Effector memory CD8-positive, alpha-beta T cell (primary cell): ENCODE results near the gene RTN1.
"Not testable (repeated sequence)": the region's sequence is repeated elsewhere in the genome, so short reads cannot be mapped to it uniquely, and the experiment has no call there.

Source experiments
- ATAC-seq: fragments of 150-1000 bp; cut with Tn5 transposase; replicated peaks from 2 replicates; pipeline ENCODE4 v1.10.0; 2021; ENCODE audit warnings: mild to moderate bottlenecking, moderate library complexity
- DNase-seq, 3 experiments: peaks; one replicate each; pipeline ENCODE4 v3.0.0; 2021
- H3K27ac Mint-ChIP-seq, 2 donors: one replicate each; pipeline ENCODE4 v1.8.0; 2022; ENCODE audit warnings: mild to moderate bottlenecking in 2 of 2, mixed read lengths in 2 of 2, moderate library complexity in 2 of 2
- H3K27me3 Mint-ChIP-seq, 2 donors: one replicate each; pipeline ENCODE4 v1.8.0; 2022; ENCODE audit warnings: mixed read lengths in 2 of 2
- H3K36me3 Mint-ChIP-seq: one replicate; pipeline ENCODE4 v1.8.0; 2022; ENCODE audit warnings: mild to moderate bottlenecking, moderate library complexity, mixed read lengths; ENCODE audit not compliant: insufficient read depth
- H3K4me1 Mint-ChIP-seq, 2 donors: one replicate each; pipeline ENCODE4 v1.8.0; 2022; ENCODE audit warnings: low read depth in 2 of 2, mixed read lengths in 2 of 2
- H3K4me3 Mint-ChIP-seq, 2 donors: one replicate each; pipeline ENCODE4 v1.8.0; 2022; ENCODE audit warnings: mild to moderate bottlenecking in 2 of 2, mixed read lengths in 2 of 2, moderate library complexity in 2 of 2
- H3K9me3 Mint-ChIP-seq, 2 donors: one replicate each; pipeline ENCODE4 v1.8.0; 2022; ENCODE audit warnings: mixed read lengths in 2 of 2

RTN1 gene

GRCh38 chr14:59691266-59691665, 179.3 kb downstream of the RTN1 start:
- Mint-ChIP-seq H3K4me1 (no peaks in the 10 kb centered on the region), H3K27me3 (peaks cover 0 to 19% of the 10 kb centered on the region in 2 donors), H3K36me3 (no peaks in the 10 kb centered on the region), H3K4me3 (no peak overlapping the region), H3K9me3 (no peaks in the 10 kb centered on the region), H3K27ac (no peak overlapping the region)
- DNase-seq (no peak), ATAC-seq (no peak)

- Mint-ChIP-seq H3K27ac (no peak overlapping the region), H3K9me3 (no peaks in the 10 kb centered on the region)
These were observed 180.2 kb downstream of the RTN1 start for GRCh38 chr14:59690426-59690825.

GRCh38 chr14:59688224-59689170, 182.1 kb downstream of the RTN1 start:
- Mint-ChIP-seq H3K4me1 (no peaks in the 10 kb centered on the region), H3K36me3 (no peaks in the 10 kb centered on the region), H3K27ac (no peak overlapping the region), H3K27me3 (peaks cover 6 to 37% of the 10 kb centered on the region in 2 donors), H3K4me3 (no peak overlapping the region), H3K9me3 (no peaks in the 10 kb centered on the region)
- DNase-seq (no peak), ATAC-seq (peak; percentile 29)

More at GRCh38 chr14:59690426-59690825, 180.2 kb downstream of the RTN1 start:
- no peak for ATAC-seq
- Mint-ChIP-seq H3K4me3 (no peak overlapping the region), H3K27me3 (peaks cover 0 to 27% of the 10 kb centered on the region in 2 donors), H3K4me1 (no peaks in the 10 kb centered on the region), H3K36me3 (no peaks in the 10 kb centered on the region)
- no peak for DNase-seq

GRCh38 chr14:59687663-59688062, 182.9 kb downstream of the RTN1 start:
- no peak for ATAC-seq
- H3K9me3 Mint-ChIP-seq: no peaks in the 10 kb centered on the region
- peaks cover 6 to 37% of the 10 kb centered on the region in 2 donors for H3K27me3 Mint-ChIP-seq
- H3K36me3 Mint-ChIP-seq: no peaks in the 10 kb centered on the region
- H3K4me1 Mint-ChIP-seq: no peaks in the 10 kb centered on the region
- no peak for DNase-seq
- H3K4me3 Mint-ChIP-seq: no peak overlapping the region
- no peak overlapping the region for H3K27ac Mint-ChIP-seq

- no peak overlapping the region for H3K27ac Mint-ChIP-seq
- ATAC-seq (no peak), DNase-seq (no peak)
- no peaks in the 10 kb centered on the region for H3K4me1 Mint-ChIP-seq
- H3K27me3 Mint-ChIP-seq: peaks cover 4 to 5% of the 10 kb centered on the region in 2 donors
- peaks cover 0 to 1% of the 10 kb centered on the region in 2 donors for H3K9me3 Mint-ChIP-seq
- no peak overlapping the region for H3K4me3 Mint-ChIP-seq
- H3K36me3 Mint-ChIP-seq: no peaks in the 10 kb centered on the region
These were observed 190.7 kb downstream of the RTN1 start for GRCh38 chr14:59679872-59680271.

- no peak overlapping the region for H3K27ac Mint-ChIP-seq
- no peaks in the 10 kb centered on the region for H3K36me3 Mint-ChIP-seq
- DNase-seq: no peak
- no peaks in the 10 kb centered on the region for H3K27me3 Mint-ChIP-seq
- H3K4me1 Mint-ChIP-seq: no peaks in the 10 kb centered on the region
- no peak for ATAC-seq
- no peak overlapping the region for H3K4me3 Mint-ChIP-seq
- peaks cover 0 to 1% of the 10 kb centered on the region in 2 donors for H3K9me3 Mint-ChIP-seq
These were observed 192.2 kb downstream of the RTN1 start for GRCh38 chr14:59678352-59678751.

GRCh38 chr14:59677771-59678231, 192.8 kb downstream of the RTN1 start:
- Mint-ChIP-seq H3K4me1 (no peaks in the 10 kb centered on the region), H3K9me3 (peaks cover 0 to 1% of the 10 kb centered on the region in 2 donors), H3K27me3 (no peaks in the 10 kb centered on the region), H3K36me3 (no peaks in the 10 kb centered on the region), H3K27ac (no peak overlapping the region), H3K4me3 (no peak overlapping the region)
- DNase-seq (no peak), ATAC-seq (no peak)

- ATAC-seq: no peak
- no peak overlapping the region for H3K4me3 Mint-ChIP-seq
- no peak for DNase-seq
- H3K9me3 Mint-ChIP-seq: peaks cover 0 to 1% of the 10 kb centered on the region in 2 donors
- H3K27me3 Mint-ChIP-seq: no peaks in the 10 kb centered on the region
- H3K4me1 Mint-ChIP-seq: no peaks in the 10 kb centered on the region
- no peak overlapping the region for H3K27ac Mint-ChIP-seq
- H3K36me3 Mint-ChIP-seq: no peaks in the 10 kb centered on the region
These were observed 195.2 kb downstream of the RTN1 start for GRCh38 chr14:59675394-59675793.

- Mint-ChIP-seq H3K4me1 (no peaks in the 10 kb centered on the region), H3K4me3 (no peak overlapping the region), H3K36me3 (no peaks in the 10 kb centered on the region), H3K27ac (no peak overlapping the region), H3K9me3 (peaks cover 8 to 12% of the 10 kb centered on the region in 2 donors), H3K27me3 (no peaks in the 10 kb centered on the region)
- DNase-seq (no peak), ATAC-seq (no peak)
These were observed 205.8 kb downstream of the RTN1 start for GRCh38 chr14:59664741-59665140.

- H3K9me3 Mint-ChIP-seq: peaks cover 0 to 7% of the 10 kb centered on the region in 2 donors
- H3K36me3 Mint-ChIP-seq: no peaks in the 10 kb centered on the region
- H3K4me1 Mint-ChIP-seq: peaks cover 0 to 1% of the 10 kb centered on the region in 2 donors
- H3K27me3 Mint-ChIP-seq: peaks cover 0 to 10% of the 10 kb centered on the region in 2 donors
- DNase-seq (no peak), ATAC-seq (no peak)
- H3K4me3 Mint-ChIP-seq: no peak overlapping the region
- no peak overlapping the region for H3K27ac Mint-ChIP-seq
These were observed 212.8 kb downstream of the RTN1 start for GRCh38 chr14:59657769-59658168.

GRCh38 chr14:59656473-59656872, 214.1 kb downstream of the RTN1 start:
- H3K36me3 Mint-ChIP-seq: no peaks in the 10 kb centered on the region
- peaks cover 0 to 1% of the 10 kb centered on the region in 2 donors for H3K4me1 Mint-ChIP-seq
- no peak overlapping the region for H3K27ac Mint-ChIP-seq
- H3K9me3 Mint-ChIP-seq: peaks cover 0 to 7% of the 10 kb centered on the region in 2 donors
- H3K4me3 Mint-ChIP-seq: no peak overlapping the region
- peaks cover 0 to 10% of the 10 kb centered on the region in 2 donors for H3K27me3 Mint-ChIP-seq
- no peak for DNase-seq
- ATAC-seq: no peak

GRCh38 chr14:59654131-59654530, 216.4 kb downstream of the RTN1 start:
- ATAC-seq, H3K27me3 Mint-ChIP-seq, H3K4me1 Mint-ChIP-seq, H3K9me3 Mint-ChIP-seq, H3K4me3 Mint-ChIP-seq, H3K36me3 Mint-ChIP-seq, H3K27ac Mint-ChIP-seq, DNase-seq: not testable (repeated sequence)

- peaks cover 15 to 29% of the 10 kb centered on the region in 2 donors for H3K9me3 Mint-ChIP-seq
- ATAC-seq, H3K36me3 Mint-ChIP-seq, H3K27ac Mint-ChIP-seq, DNase-seq, H3K4me1 Mint-ChIP-seq, H3K4me3 Mint-ChIP-seq: not testable (repeated sequence)
- peaks cover 6 to 13% of the 10 kb centered on the region in 2 donors for H3K27me3 Mint-ChIP-seq
These were observed 223.7 kb downstream of the RTN1 start for GRCh38 chr14:59646832-59647231.

- ATAC-seq (no peak), DNase-seq (no peak)
- Mint-ChIP-seq H3K36me3 (no peaks in the 10 kb centered on the region), H3K27me3 (peaks cover 0 to 5% of the 10 kb centered on the region in 2 donors), H3K9me3 (no peaks in the 10 kb centered on the region), H3K4me1 (no peaks in the 10 kb centered on the region), H3K27ac (no peak overlapping the region), H3K4me3 (no peak overlapping the region)
These were observed 231.7 kb downstream of the RTN1 start for GRCh38 chr14:59638885-59639284.
